CD4-positive, alpha-beta T cell (primary cell): ENCODE results near the gene CXCR5. TPM values are rescaled to one million over a fixed set of nuclear protein-coding genes. Genes with fewer than 3 reads are reported as not detected.
A peak's percentile ranks its signal among the peaks of the same experiment; 100 is the strongest.

ENCODE experiments used
- ATAC-seq: fragments of 200-7000 bp; cut with Tn5 transposase; one replicate; pipeline ENCODE4 v1.10.0; 2022; ENCODE audit warnings: mild to moderate bottlenecking; ENCODE audit not compliant: poor library complexity
- CTCF ChIA-PET: fragments of 350-600 bp; sonication (Branson Sonifier 250); formaldehyde crosslinking; loops from one replicate; lab custom pipeline; 2021; ENCODE audit warnings: antibody characterized with exemption, inconsistent platforms; lab: Charles Lee
- POLR2A ChIA-PET: fragments of 350-600 bp; sonication (Branson Sonifier 250); formaldehyde crosslinking; loops from one replicate; lab custom pipeline; 2021; ENCODE audit warnings: antibody characterized with exemption, inconsistent platforms; lab: Charles Lee
- DNase-seq, 14 experiments: peaks; one replicate each; pipeline ENCODE4 v3.0.0-alpha.2; 2013 to 2020; ENCODE audit warnings: mixed read lengths in 2 of 14
- H3K27ac ChIP-seq, 2 donors: one replicate each; pipeline versions ENCODE4 v1.5.1 to v1.7.0; 2013; ENCODE audit warnings: low read length in 2 of 2, low read depth in 1 of 2, mild to moderate bottlenecking in 1 of 2
- H3K27me3 ChIP-seq, 2 experiments: 1 replicate in 1 of 2; 2 replicates in 1 of 2; pipeline versions ENCODE4 v1.6.1 to v1.7.0; 2013; ENCODE audit warnings: low read length in 2 of 2, control low read depth in 1 of 2, mild to moderate bottlenecking in 1 of 2, moderate library complexity in 1 of 2; ENCODE audit not compliant: insufficient read depth in 2 of 2, control insufficient read depth in 1 of 2
- H3K36me3 ChIP-seq: one replicate; pipeline ENCODE4 v1.6.1; 2013; ENCODE audit warnings: low read length, control low read depth; ENCODE audit not compliant: insufficient read depth
- H3K4me1 ChIP-seq: one replicate; pipeline ENCODE4 v1.6.1; 2013; ENCODE audit warnings: low read length, control low read depth; ENCODE audit not compliant: insufficient read depth
- H3K4me3 ChIP-seq: one replicate; pipeline ENCODE4 v1.5.1; 2013; ENCODE audit warnings: mild to moderate bottlenecking, low read length, moderate library complexity
- H3K9me3 ChIP-seq, 2 experiments: 1 replicate in 1 of 2; 2 replicates in 1 of 2; pipeline versions ENCODE4 v1.6.1 to v1.7.0; 2013; ENCODE audit warnings: low read length in 2 of 2, mild to moderate bottlenecking in 2 of 2, control low read depth in 1 of 2, moderate library complexity in 1 of 2; ENCODE audit not compliant: control insufficient read depth in 1 of 2, insufficient read depth in 1 of 2
- H3K27ac Mint-ChIP-seq: one replicate; pipeline ENCODE4 v1.8.0; 2020; ENCODE audit warnings: mixed read lengths
- H3K27me3 Mint-ChIP-seq: one replicate; pipeline ENCODE4 v1.8.0; 2021; ENCODE audit warnings: mixed read lengths
- H3K36me3 Mint-ChIP-seq: one replicate; pipeline ENCODE4 v1.8.0; 2021; ENCODE audit warnings: low read depth, mixed read lengths
- H3K4me1 Mint-ChIP-seq: one replicate; pipeline ENCODE4 v1.8.0; 2021; ENCODE audit warnings: low read depth, mixed read lengths
- H3K4me3 Mint-ChIP-seq: one replicate; pipeline ENCODE4 v1.8.0; 2020; ENCODE audit warnings: mild to moderate bottlenecking, mixed read lengths
- H3K9me3 Mint-ChIP-seq: one replicate; pipeline ENCODE4 v1.8.0; 2020; ENCODE audit warnings: mixed read lengths
- intact Hi-C, 2 experiments: fragments of 100-400 bp; cut with DNase I in 1 of 2; cut with micrococcal nuclease in 1 of 2; formaldehyde crosslinking; loops; one replicate each; pipeline versions ENCODE4 v1.15.1 to v1.9.0; 2023 to 2025; cut with DNase I, micrococcal nuclease
- total RNA-seq, 174 experiments: library from RNA in 2 of 174; stranded (reverse) in 2 of 174; gene quantifications; one replicate each; pipeline ENCODE4 v1.2.3 and lab custom pipeline; 2021 to 2026
- TF ChIP-seq, protein P1 (sequence below): fragments of 200-600 bp; IDR thresholded peaks from one replicate; pipeline ENCODE4 v1.8.0; 2022; ENCODE audit warnings: antibody characterized with exemption, mild to moderate bottlenecking

Gene CXCR5
- total RNA-seq, 2 experiments from 2014 or later, result 13.2 to 14.3 TPM

DNA sequence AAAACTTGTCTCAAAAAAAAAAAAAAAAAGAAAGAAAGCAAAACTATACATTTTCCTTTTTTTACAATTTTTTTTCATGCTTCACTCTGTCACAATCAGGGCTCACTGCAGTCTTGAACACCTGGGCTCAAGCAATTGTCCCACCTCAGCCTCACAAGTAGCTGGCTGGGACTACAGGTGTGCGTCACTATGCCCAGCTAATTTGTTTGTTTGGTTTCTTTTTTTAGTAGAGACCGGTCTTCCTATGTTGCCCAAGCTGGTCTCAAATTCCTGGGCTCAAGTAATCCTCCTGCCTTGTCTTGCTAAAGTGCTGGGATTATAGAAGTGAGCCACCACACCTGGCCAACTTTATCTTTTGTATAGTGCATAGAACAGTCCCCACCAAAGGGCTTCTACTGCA, 15.0 kb upstream of the CXCR5 start:
- Mint-ChIP-seq H3K27ac (peak overlapping the region; percentile 98), H3K4me3 (no peak overlapping the region), H3K9me3 (no peaks in the 10 kb centered on the region), H3K4me1 (peaks cover 39% of the 10 kb centered on the region), H3K36me3 (no peaks in the 10 kb centered on the region), H3K27me3 (no peaks in the 10 kb centered on the region)
- Histone ChIP-seq H3K4me1 (peaks cover 50% of the 10 kb centered on the region), H3K4me3 (no peak overlapping the region), H3K27ac (peak overlapping the region; percentile 1 to 40), H3K36me3 (no peaks in the 10 kb centered on the region), H3K27me3 (no peaks in the 10 kb centered on the region), H3K9me3 (no peaks in the 10 kb centered on the region)
- no peak for ATAC-seq
- ChIA-PET CTCF (interaction anchor here (0.9 to 1.7 kb wide), 3 partner anchors 27 to 209 kb away, joined by 3 to 4 read pairs (median 4); no protein-coding TSS in a partner anchor), POLR2A (interaction anchor here (0.9 to 4.3 kb wide), 3 partner anchors 9 to 78 kb away, joined by 3 to 136 read pairs (median 3); partner anchors contain the start of gene DDX6)
- intact Hi-C loops, result loop anchor here in 1 of 2 experiments (5.0 kb wide), 1 partner anchor 184 kb away; no protein-coding TSS in a partner anchor
- TF ChIP-seq, protein P1, sequence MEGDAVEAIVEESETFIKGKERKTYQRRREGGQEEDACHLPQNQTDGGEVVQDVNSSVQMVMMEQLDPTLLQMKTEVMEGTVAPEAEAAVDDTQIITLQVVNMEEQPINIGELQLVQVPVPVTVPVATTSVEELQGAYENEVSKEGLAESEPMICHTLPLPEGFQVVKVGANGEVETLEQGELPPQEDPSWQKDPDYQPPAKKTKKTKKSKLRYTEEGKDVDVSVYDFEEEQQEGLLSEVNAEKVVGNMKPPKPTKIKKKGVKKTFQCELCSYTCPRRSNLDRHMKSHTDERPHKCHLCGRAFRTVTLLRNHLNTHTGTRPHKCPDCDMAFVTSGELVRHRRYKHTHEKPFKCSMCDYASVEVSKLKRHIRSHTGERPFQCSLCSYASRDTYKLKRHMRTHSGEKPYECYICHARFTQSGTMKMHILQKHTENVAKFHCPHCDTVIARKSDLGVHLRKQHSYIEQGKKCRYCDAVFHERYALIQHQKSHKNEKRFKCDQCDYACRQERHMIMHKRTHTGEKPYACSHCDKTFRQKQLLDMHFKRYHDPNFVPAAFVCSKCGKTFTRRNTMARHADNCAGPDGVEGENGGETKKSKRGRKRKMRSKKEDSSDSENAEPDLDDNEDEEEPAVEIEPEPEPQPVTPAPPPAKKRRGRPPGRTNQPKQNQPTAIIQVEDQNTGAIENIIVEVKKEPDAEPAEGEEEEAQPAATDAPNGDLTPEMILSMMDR, result no peak
- no peak for DNase-seq

DNA sequence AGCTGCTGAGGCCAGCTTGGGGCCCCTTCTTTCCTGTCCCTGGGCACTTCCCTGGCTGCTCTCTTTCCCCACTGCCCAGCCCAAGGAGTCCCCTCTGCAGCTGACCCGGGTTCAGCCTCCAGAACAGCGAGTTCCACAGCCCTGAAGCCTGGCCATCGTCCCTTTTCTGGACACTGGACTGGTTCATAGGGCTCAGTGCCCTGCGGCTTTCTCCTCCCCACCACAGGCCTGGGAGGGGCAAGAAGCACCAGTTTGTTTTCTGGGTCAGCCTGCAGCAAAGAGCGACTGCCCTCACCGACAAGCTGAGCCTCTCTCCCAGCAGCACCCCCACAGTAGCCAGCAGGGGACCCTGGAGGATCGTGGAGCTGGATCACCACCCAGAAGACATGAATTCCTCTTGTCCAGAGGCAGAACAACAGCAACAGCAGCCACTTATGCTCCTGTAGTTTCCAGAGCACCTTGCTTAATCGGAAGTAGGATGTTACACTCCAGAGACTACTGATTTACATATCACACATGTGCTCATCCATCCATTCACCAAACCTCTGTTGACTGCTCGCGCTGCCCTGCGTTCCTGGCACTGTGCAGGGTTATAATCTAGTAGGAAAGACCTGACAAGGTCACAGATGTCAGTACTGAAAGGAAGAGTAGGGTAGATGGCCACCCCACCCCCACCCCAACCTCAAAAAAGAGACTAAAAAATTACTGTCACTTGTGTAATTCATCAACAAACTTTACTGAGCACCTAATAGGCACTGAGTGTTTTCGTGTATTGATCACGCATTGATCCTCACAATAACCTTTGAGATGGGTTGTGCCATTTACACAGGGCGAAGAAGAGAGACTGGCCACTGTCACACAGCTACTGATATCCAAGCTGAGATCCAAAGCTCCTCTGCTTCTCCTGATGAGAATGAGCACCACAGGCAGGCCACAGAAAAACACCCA, 13.0 kb upstream of the CXCR5 start:
- POLR2A ChIA-PET, result interaction anchor here (0.6 to 4.3 kb wide), 24 partner anchors 8 to 171 kb away, joined by 3 to 136 read pairs (median 4); partner anchors contain the start of genes CXCR5 and DDX6
- peak in 6 of 14 experiments; percentile 14 to 66 (median 53) for DNase-seq
- H3K27ac Mint-ChIP-seq, result peak overlapping the region; percentile 98

DNA sequence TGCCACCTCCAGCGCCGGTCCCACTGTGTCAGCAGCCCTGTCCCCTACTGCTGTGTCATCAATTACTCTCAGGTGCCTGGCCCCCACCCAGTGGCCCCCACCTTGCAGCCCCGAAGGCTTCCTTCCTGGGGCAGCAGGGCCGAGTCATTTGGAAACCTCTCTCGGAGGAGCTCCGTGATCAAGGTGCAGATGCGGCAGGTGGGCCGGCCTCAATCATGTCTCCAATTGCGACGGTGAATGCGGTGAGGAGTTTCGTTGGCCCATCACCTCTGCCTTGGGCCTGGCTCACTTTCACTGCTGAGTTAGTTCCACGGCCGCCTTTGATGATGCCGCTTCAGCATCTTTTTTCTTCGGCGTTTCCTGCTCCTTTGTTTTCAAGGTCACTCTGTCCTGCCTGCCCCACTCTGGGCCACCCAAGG, 11.3 kb upstream of the CXCR5 start:
- peaks cover 70% of the 10 kb centered on the region for H3K4me1 Mint-ChIP-seq
- TF ChIP-seq, protein P1, result no peak
- no peaks in the 10 kb centered on the region for H3K9me3 Mint-ChIP-seq
- no peaks in the 10 kb centered on the region for H3K36me3 Mint-ChIP-seq
- Histone ChIP-seq H3K4me3 (peak overlapping the region; percentile 12), H3K9me3 (no peaks in the 10 kb centered on the region), H3K27me3 (no peaks in the 10 kb centered on the region), H3K27ac (peak overlapping the region; percentile 38 to 75), H3K36me3 (no peaks in the 10 kb centered on the region), H3K4me1 (peaks cover 87% of the 10 kb centered on the region)
- H3K4me3 Mint-ChIP-seq, result peak overlapping the region; percentile 46
- DNase-seq (peak in 10 of 14 experiments; percentile 34 to 85 (median 58)), ATAC-seq (peak; percentile 1)
- H3K27me3 Mint-ChIP-seq, result no peaks in the 10 kb centered on the region
- POLR2A ChIA-PET, result interaction anchor here (1.0 to 1.4 kb wide), 7 partner anchors 11 to 82 kb away, joined by 3 to 8 read pairs (median 7); partner anchors contain the start of genes CXCR5 and DDX6
- CTCF ChIA-PET, result interaction anchor here (0.7 to 2.4 kb wide), 3 partner anchors 11 to 82 kb away, joined by 3 to 6 read pairs (median 3); partner anchors contain the start of genes BCL9L, CXCR5 and DDX6
- peak overlapping the region; percentile 95 for H3K27ac Mint-ChIP-seq
- intact Hi-C loops, result no loop called here

More for the DNA sequence above, 13.0 kb upstream of the CXCR5 start:
- peak; percentile 44 for ATAC-seq
- intact Hi-C loops, result loop anchor here in 1 of 2 experiments (1.0 kb wide), 2 partner anchors 8 to 22 kb away; no protein-coding TSS in a partner anchor
- Mint-ChIP-seq H3K36me3 (no peaks in the 10 kb centered on the region), H3K4me3 (peak overlapping the region; percentile 76), H3K27me3 (no peaks in the 10 kb centered on the region), H3K4me1 (peaks cover 53% of the 10 kb centered on the region), H3K9me3 (no peaks in the 10 kb centered on the region)
- H3K27ac ChIP-seq, result peak overlapping the region; percentile 94
- TF ChIP-seq, protein P1, result no peak
- no peaks in the 10 kb centered on the region for H3K9me3 ChIP-seq
- H3K36me3 ChIP-seq, result no peaks in the 10 kb centered on the region
- CTCF ChIA-PET, result interaction anchor here (0.8 to 2.2 kb wide), 8 partner anchors 12 to 181 kb away, joined by 3 to 11 read pairs (median 8); partner anchors contain the start of genes BCL9L, CXCR5 and DDX6
- H3K4me3 ChIP-seq, result peak overlapping the region; percentile 44
- peaks cover 70% of the 10 kb centered on the region for H3K4me1 ChIP-seq
- no peaks in the 10 kb centered on the region for H3K27me3 ChIP-seq
